Measurements from ENCODE around the gene SAMD4A.

The SAMD4A gene

GRCh38 chr14:54645639-54646038 lies 78.7 kb downstream of the SAMD4A start:
- H3K36me3 Mint-ChIP-seq (ENCODE audit: low read depth) = no peaks in the 10 kb centered on the region
- H3K27me3 Mint-ChIP-seq = peaks cover 5% of the 10 kb centered on the region
- no peak for DNase-seq
- H3K4me1 Mint-ChIP-seq (ENCODE audit: low read depth) = peaks cover 34% of the 10 kb centered on the region
- no peaks in the 10 kb centered on the region for H3K9me3 Mint-ChIP-seq
- H3K4me3 Mint-ChIP-seq = no peak overlapping the region
- peak overlapping the region; percentile 87 for H3K27ac Mint-ChIP-seq

GRCh38 chr14:54646626-54647025 lies 79.7 kb downstream of the SAMD4A start:
- Mint-ChIP-seq H3K27me3 (peaks cover 9% of the 10 kb centered on the region), H3K27ac (peak overlapping the region; percentile 87), H3K9me3 (no peaks in the 10 kb centered on the region), H3K36me3 (ENCODE audit: low read depth) (no peaks in the 10 kb centered on the region), H3K4me1 (ENCODE audit: low read depth) (peaks cover 35% of the 10 kb centered on the region), H3K4me3 (no peak overlapping the region)
- DNase-seq = no peak

- Mint-ChIP-seq H3K4me1 (ENCODE audit: low read depth) (peaks cover 35% of the 10 kb centered on the region), H3K27ac (no peak overlapping the region), H3K9me3 (no peaks in the 10 kb centered on the region), H3K27me3 (peaks cover 16% of the 10 kb centered on the region), H3K36me3 (ENCODE audit: low read depth) (no peaks in the 10 kb centered on the region), H3K4me3 (no peak overlapping the region)
- no peak for DNase-seq
These were observed 80.5 kb downstream of the SAMD4A start for GRCh38 chr14:54647378-54647777.

- H3K27ac Mint-ChIP-seq = no peak overlapping the region
- H3K4me1 Mint-ChIP-seq (ENCODE audit: low read depth) = peaks cover 28% of the 10 kb centered on the region
- no peaks in the 10 kb centered on the region for H3K9me3 Mint-ChIP-seq
- no peak overlapping the region for H3K4me3 Mint-ChIP-seq
- peaks cover 25% of the 10 kb centered on the region for H3K27me3 Mint-ChIP-seq
- DNase-seq = no peak
- no peaks in the 10 kb centered on the region for H3K36me3 Mint-ChIP-seq (ENCODE audit: low read depth)
These were observed 82.1 kb downstream of the SAMD4A start for GRCh38 chr14:54649056-54649455.

GRCh38 chr14:54650331-54650958 lies 83.5 kb downstream of the SAMD4A start:
- Mint-ChIP-seq H3K36me3 (ENCODE audit: low read depth) (no peaks in the 10 kb centered on the region), H3K9me3 (no peaks in the 10 kb centered on the region), H3K27ac (no peak overlapping the region), H3K27me3 (peaks cover 36% of the 10 kb centered on the region), H3K4me1 (ENCODE audit: low read depth) (peaks cover 22% of the 10 kb centered on the region), H3K4me3 (no peak overlapping the region)
- no peak for DNase-seq

- no peaks in the 10 kb centered on the region for H3K9me3 Mint-ChIP-seq
- H3K27me3 Mint-ChIP-seq = peaks cover 36% of the 10 kb centered on the region
- H3K4me3 Mint-ChIP-seq = no peak overlapping the region
- no peak for DNase-seq
- H3K4me1 Mint-ChIP-seq (ENCODE audit: low read depth) = peaks cover 18% of the 10 kb centered on the region
- H3K36me3 Mint-ChIP-seq (ENCODE audit: low read depth) = no peaks in the 10 kb centered on the region
- H3K27ac Mint-ChIP-seq = no peak overlapping the region
These were observed 84.0 kb downstream of the SAMD4A start for GRCh38 chr14:54650959-54651351.

GRCh38 chr14:54651649-54652048 lies 84.7 kb downstream of the SAMD4A start:
- Mint-ChIP-seq H3K4me1 (ENCODE audit: low read depth) (peaks cover 11% of the 10 kb centered on the region), H3K4me3 (no peak overlapping the region), H3K27me3 (peaks cover 36% of the 10 kb centered on the region), H3K9me3 (no peaks in the 10 kb centered on the region), H3K27ac (no peak overlapping the region), H3K36me3 (ENCODE audit: low read depth) (no peaks in the 10 kb centered on the region)
- no peak for DNase-seq

- no peak overlapping the region for H3K27ac Mint-ChIP-seq
- no peak for DNase-seq
- H3K4me3 Mint-ChIP-seq = no peak overlapping the region
- no peaks in the 10 kb centered on the region for H3K9me3 Mint-ChIP-seq
- peaks cover 36% of the 10 kb centered on the region for H3K27me3 Mint-ChIP-seq
- no peaks in the 10 kb centered on the region for H3K36me3 Mint-ChIP-seq (ENCODE audit: low read depth)
- H3K4me1 Mint-ChIP-seq (ENCODE audit: low read depth) = peaks cover 9% of the 10 kb centered on the region
These were observed 85.3 kb downstream of the SAMD4A start for GRCh38 chr14:54652188-54652587.

GRCh38 chr14:54652605-54653052 lies 85.7 kb downstream of the SAMD4A start:
- Mint-ChIP-seq H3K27me3 (peaks cover 36% of the 10 kb centered on the region), H3K9me3 (no peaks in the 10 kb centered on the region), H3K4me1 (ENCODE audit: low read depth) (peaks cover 9% of the 10 kb centered on the region), H3K27ac (no peak overlapping the region), H3K4me3 (no peak overlapping the region), H3K36me3 (ENCODE audit: low read depth) (no peaks in the 10 kb centered on the region)
- no peak for DNase-seq

- DNase-seq = no peak
- no peaks in the 10 kb centered on the region for H3K9me3 Mint-ChIP-seq
- peaks cover 9% of the 10 kb centered on the region for H3K4me1 Mint-ChIP-seq (ENCODE audit: low read depth)
- H3K36me3 Mint-ChIP-seq (ENCODE audit: low read depth) = no peaks in the 10 kb centered on the region
- no peak overlapping the region for H3K4me3 Mint-ChIP-seq
- H3K27ac Mint-ChIP-seq = no peak overlapping the region
- peaks cover 36% of the 10 kb centered on the region for H3K27me3 Mint-ChIP-seq
These were observed 87.0 kb downstream of the SAMD4A start for GRCh38 chr14:54653712-54654469.

- Mint-ChIP-seq H3K4me3 (no peak overlapping the region), H3K9me3 (no peaks in the 10 kb centered on the region)
These were observed 87.7 kb downstream of the SAMD4A start for GRCh38 chr14:54654605-54655004.

GRCh38 chr14:54658836-54659235 lies 91.9 kb downstream of the SAMD4A start:
- Mint-ChIP-seq H3K27ac (no peak overlapping the region), H3K4me3 (no peak overlapping the region), H3K4me1 (ENCODE audit: low read depth) (no peaks in the 10 kb centered on the region), H3K9me3 (no peaks in the 10 kb centered on the region), H3K27me3 (peaks cover 20% of the 10 kb centered on the region), H3K36me3 (ENCODE audit: low read depth) (no peaks in the 10 kb centered on the region)
- no peak for DNase-seq

More at GRCh38 chr14:54654605-54655004, 87.7 kb downstream of the SAMD4A start:
- Mint-ChIP-seq H3K27me3 (peaks cover 36% of the 10 kb centered on the region), H3K4me1 (ENCODE audit: low read depth) (peaks cover 9% of the 10 kb centered on the region), H3K36me3 (ENCODE audit: low read depth) (no peaks in the 10 kb centered on the region), H3K27ac (no peak overlapping the region)
- DNase-seq = no peak

- Mint-ChIP-seq H3K27ac (no peak overlapping the region), H3K4me1 (ENCODE audit: low read depth) (no peaks in the 10 kb centered on the region), H3K27me3 (peaks cover 16% of the 10 kb centered on the region), H3K9me3 (no peaks in the 10 kb centered on the region), H3K4me3 (no peak overlapping the region), H3K36me3 (ENCODE audit: low read depth) (no peaks in the 10 kb centered on the region)
- no peak for DNase-seq
These were observed 92.4 kb downstream of the SAMD4A start for GRCh38 chr14:54659365-54659764.

- Mint-ChIP-seq H3K9me3 (no peaks in the 10 kb centered on the region), H3K4me1 (ENCODE audit: low read depth) (peaks cover under 1% of the 10 kb centered on the region), H3K36me3 (ENCODE audit: low read depth) (no peaks in the 10 kb centered on the region), H3K27me3 (peaks cover 8% of the 10 kb centered on the region), H3K4me3 (no peak overlapping the region), H3K27ac (no peak overlapping the region)
- no peak for DNase-seq
These were observed 93.7 kb downstream of the SAMD4A start for GRCh38 chr14:54660604-54661111.

- Mint-ChIP-seq H3K36me3 (ENCODE audit: low read depth) (no peaks in the 10 kb centered on the region), H3K27me3 (peaks cover 9% of the 10 kb centered on the region), H3K4me3 (no peak overlapping the region), H3K9me3 (no peaks in the 10 kb centered on the region), H3K4me1 (ENCODE audit: low read depth) (peaks cover 4% of the 10 kb centered on the region), H3K27ac (no peak overlapping the region)
- DNase-seq = no peak
These were observed 95.7 kb downstream of the SAMD4A start for GRCh38 chr14:54662491-54663133.

Data from activated T-cell treated with anti-CD3 and anti-CD28 coated beads, Interleukin-2, amount 50 U/mL, for 24 hours (primary cell).